ENCODE results near the gene MSH6.
"Not testable (repeated sequence)": the region's sequence is repeated elsewhere in the genome, so short reads cannot be mapped to it uniquely, and the experiment has no call there.

MSH6 gene

GRCh38 chr2:47849368-47849767 is 66.4 kb downstream of the MSH6 start:
- DNase-seq, result no peak

GRCh38 chr2:47850198-47850597 is 67.3 kb downstream of the MSH6 start:
- DNase-seq, result no peak

- not testable (repeated sequence) for DNase-seq
Observed at GRCh38 chr2:47853067-47853777, 70.3 kb downstream of the MSH6 start.

Data from CD4-positive, alpha-beta T cell treated with Interleukin-17A for 1 hour (primary cell).